ENCODE data around the gene ABI2.
"Not testable (repeated sequence)": the region's sequence is repeated elsewhere in the genome, so short reads cannot be mapped to it uniquely, and the experiment has no call there.

The ABI2 gene

GRCh38 chr2:203360833-203361430 lies 32.7 kb downstream of the ABI2 start:
- no peak for DNase-seq

GRCh38 chr2:203361495-203361894 lies 33.3 kb downstream of the ABI2 start:
- DNase-seq: no peak

- no peak for DNase-seq
These were observed 33.7 kb downstream of the ABI2 start for GRCh38 chr2:203361922-203362321.

- no peak for DNase-seq
These were observed 38.7 kb downstream of the ABI2 start for GRCh38 chr2:203366639-203367466.

GRCh38 chr2:203372706-203373105 lies 44.5 kb downstream of the ABI2 start:
- not testable (repeated sequence) for DNase-seq

- no peak for DNase-seq
These were observed 48.0 kb downstream of the ABI2 start for GRCh38 chr2:203376173-203376572.

- no peak for DNase-seq
These were observed 51.0 kb downstream of the ABI2 start for GRCh38 chr2:203379156-203379555.

- DNase-seq: no peak
These were observed 54.8 kb downstream of the ABI2 start for GRCh38 chr2:203383038-203383437.

GRCh38 chr2:203388153-203388552 lies 60.0 kb downstream of the ABI2 start:
- not testable (repeated sequence) for DNase-seq

- no peak for DNase-seq
These were observed 66.5 kb downstream of the ABI2 start for GRCh38 chr2:203394519-203395227.

- DNase-seq: no peak
These were observed 67.7 kb downstream of the ABI2 start for GRCh38 chr2:203395858-203396257.

- DNase-seq: no peak
These were observed 68.5 kb downstream of the ABI2 start for GRCh38 chr2:203396667-203397066.

- no peak for DNase-seq
These were observed 70.8 kb downstream of the ABI2 start for GRCh38 chr2:203399031-203399430.

GRCh38 chr2:203400805-203401585 lies 72.8 kb downstream of the ABI2 start:
- no peak for DNase-seq

GRCh38 chr2:203404996-203405395 lies 76.8 kb downstream of the ABI2 start:
- no peak for DNase-seq

- DNase-seq: no peak
These were observed 79.3 kb downstream of the ABI2 start for GRCh38 chr2:203407496-203407895.

GRCh38 chr2:203412546-203413331 lies 84.5 kb downstream of the ABI2 start:
- no peak for DNase-seq

GRCh38 chr2:203413796-203414195 lies 85.6 kb downstream of the ABI2 start:
- no peak for DNase-seq

- no peak for DNase-seq
These were observed 90.1 kb downstream of the ABI2 start for GRCh38 chr2:203418271-203418670.

- DNase-seq: no peak
These were observed 98.9 kb downstream of the ABI2 start for GRCh38 chr2:203427061-203427460.

- DNase-seq: not testable (repeated sequence)
These were observed 101.4 kb downstream of the ABI2 start for GRCh38 chr2:203429643-203430042.

Data from activated T-cell treated with anti-CD3 and anti-CD28 coated beads, Interleukin-2, amount 50 U/mL, for 48 hours (primary cell).